ENCODE measurements around the gene TOP3B.

TOP3B gene

GRCh38 chr22:21943571-21944448, 38.8 kb downstream of the TOP3B start:
- DNase-seq: no peak

- DNase-seq: peak; percentile 89
Measured at GRCh38 chr22:21942407-21943343, 39.9 kb downstream of the TOP3B start.

DNA sequence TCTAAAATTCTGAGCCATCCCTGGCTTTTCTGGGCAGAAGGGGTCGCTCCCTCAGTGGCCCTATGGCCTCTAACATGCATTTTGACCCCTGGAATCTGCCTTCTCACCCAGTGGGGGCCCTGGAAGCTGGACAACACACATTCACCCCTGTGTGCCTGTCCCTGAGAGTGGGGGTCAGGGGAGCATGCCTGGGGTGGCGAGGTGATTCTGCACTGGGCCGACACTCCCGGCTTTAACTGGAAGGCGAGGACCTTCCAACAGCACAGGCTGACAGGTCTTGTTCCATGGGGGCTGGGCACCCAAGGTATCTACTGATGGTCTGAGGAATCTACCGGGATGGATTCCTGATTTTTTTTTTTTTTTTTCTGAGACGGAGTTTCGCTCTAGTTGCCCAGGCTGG, 40.7 kb downstream of the TOP3B start:
- DNase-seq: no peak

- DNase-seq: no peak
Measured at GRCh38 chr22:21940521-21940920, 42.1 kb downstream of the TOP3B start.

DNA sequence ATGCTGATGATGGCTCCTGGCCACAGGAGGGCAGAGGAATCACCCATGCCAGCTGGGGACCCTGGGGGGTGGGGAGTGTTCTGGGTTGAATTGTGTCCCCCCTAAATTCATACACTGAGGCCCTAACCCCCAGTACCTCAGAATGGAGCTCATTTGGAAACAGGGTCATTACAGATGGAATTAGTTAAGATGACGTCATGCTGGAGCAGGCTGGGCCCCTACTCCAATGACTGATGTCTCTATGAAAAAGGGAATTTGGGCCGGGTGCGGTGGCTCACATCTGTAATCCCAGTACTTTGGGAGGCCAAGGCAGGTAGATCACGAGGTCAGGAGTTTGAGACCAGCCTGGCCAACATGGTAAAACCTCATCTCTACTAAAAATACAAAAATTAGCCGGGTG, 42.7 kb downstream of the TOP3B start:
- peak; percentile 38 for DNase-seq

DNA sequence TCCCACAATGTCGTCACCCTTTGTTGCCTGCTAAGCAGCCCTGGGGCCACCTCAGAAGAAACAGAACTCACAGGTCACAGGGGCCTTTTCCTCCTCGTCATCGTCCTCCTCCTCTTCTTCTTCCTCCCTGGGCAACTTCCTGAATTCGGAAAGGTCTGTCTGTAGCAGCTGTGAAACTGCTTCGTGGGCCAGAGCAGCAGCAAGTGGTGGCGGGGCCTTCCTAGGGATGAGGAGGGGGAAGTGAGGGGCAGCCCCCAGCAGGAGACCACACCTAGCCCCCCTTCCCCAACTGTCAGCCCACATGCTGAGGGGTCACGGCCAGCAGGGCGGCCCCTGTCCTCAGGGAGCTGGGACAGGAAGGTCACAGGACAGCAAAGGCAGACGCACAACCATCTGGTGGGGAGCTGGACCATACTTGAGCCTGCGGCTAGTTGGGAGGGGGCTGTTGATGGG, 43.1 kb downstream of the TOP3B start:
- DNase-seq: no peak

DNA sequence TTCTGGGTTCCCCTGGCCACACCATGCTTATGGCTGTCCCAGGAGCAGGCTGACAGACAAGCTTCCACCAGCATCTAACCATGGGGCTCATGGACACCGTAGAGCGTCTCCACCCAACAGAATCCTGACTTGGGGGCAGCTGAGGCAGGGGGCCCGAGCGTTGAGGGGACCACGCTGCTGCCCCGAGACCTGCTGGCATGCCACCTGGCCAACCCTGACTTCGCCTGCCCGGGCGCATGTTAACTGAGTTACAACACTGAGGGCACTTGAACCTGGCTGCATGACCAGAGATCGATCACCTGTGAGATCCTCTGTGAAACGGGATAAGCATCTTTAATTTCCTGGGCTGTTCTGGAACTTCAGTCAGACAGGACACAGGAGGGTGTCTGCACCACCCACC, 43.7 kb downstream of the TOP3B start:
- DNase-seq: no peak

- DNase-seq: peak; percentile 90
Measured at GRCh38 chr22:21938071-21938822, 44.3 kb downstream of the TOP3B start.

- no peak for DNase-seq
Measured at GRCh38 chr22:21937821-21938070, 44.8 kb downstream of the TOP3B start.

DNA sequence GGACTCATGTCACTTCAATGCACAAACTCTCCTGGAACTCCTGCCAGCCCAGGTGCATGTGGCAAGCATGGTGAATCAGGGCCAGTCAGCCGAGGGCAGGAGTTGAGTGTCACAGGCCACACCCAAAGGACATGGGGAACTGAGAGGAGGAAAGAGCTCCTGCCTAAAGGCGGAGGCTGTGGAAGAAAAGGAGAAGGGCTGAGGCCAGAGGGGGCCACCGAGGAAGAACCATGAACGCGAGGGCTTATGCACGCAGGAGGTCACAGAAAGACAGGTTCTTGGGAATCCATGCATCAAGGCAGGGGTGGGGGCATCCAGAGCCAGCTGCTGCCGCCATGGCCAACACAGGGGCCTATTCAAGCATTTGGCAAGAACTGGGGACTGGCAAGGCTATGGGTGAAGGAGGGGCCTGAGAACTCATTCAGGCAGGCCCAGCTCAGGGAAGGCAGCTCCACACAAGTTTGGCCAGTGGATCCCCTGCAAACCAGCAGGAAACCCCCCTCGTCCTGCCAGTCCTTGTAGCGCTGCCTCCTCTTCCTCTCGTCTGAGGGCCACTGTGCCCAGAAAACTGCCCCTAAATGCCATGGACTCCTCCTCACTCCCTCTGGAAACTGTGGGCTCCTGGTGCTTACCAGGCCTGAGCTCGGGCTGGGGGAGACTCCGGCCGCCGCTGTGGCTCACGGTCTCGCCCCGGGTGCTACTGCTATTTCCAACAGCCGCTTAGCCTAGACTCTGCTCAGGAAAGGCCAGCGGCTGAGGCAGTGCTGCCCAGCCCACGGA, 45.4 kb downstream of the TOP3B start:
- no peak for DNase-seq

DNA sequence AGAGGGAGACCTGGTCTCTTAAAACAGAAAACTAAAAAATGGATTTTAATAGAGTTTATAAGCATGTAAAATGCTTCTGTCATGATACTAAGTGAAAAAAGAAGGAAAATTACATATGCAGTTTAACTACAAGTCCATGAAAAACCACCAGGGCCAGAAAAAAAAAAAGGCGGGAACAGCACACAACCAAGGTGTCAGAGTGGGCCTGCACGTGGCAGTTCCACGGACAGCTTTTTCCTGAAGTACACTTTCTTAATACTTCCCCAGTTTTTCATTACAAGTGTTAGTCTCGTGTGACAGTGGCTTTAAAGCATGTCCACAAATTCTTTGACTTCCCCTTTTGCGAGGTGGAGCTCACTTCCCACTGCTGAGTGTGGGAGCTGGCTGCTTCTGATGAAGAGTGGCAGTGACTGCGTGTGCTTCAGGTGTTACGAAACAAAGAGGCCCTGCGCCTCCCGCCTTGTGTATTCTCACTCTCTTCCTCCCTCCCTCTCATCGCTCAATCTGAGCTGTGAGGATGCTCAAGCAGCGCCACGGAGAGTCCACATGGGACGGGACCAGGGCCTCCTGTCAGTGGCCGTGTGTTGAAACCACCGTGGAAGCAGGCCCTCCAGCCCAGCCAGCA, 46.3 kb downstream of the TOP3B start:
- DNase-seq: no peak

DNA sequence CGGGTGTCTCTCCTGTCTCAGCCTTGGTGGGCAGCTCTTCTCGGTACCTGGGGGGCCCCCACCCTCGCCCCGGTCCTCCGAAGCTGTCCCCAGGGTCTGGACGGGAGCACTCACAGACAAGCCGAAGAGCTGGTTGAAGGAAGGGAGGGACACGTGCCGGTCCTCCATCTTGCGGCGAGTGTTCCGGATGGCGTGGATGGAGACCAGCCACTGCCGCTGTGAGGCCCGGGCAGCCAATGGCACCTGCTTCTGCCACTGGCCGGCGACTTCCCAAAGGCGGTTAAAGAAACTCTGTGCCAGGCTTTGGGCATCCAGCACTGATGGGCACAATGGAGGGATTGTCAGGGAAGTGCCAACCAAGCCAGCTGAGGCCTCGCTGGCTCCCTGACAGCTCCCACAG, 48.7 kb downstream of the TOP3B start:
- DNase-seq: no peak

GRCh38 chr22:21933413-21933812, 49.2 kb downstream of the TOP3B start:
- DNase-seq: no peak

DNA sequence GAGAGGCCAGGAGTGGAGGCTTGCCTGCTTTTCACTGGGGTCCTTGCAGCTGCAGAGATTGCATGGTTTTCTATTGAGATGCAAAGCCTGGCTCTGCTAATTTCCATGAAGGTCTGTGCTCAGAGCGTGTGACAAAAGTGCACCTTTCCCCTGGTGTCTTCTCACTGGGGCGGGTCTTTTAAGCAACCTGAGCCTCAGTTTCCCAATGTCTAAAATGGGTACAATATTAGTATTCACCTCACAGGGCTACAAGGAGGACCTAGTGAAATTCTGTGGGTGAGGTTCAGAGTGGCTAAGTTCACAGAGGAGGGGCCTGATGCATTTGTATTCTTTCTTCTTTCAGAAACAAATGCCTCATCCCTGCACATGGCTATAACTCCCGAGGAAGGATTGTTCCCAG, 50.2 kb downstream of the TOP3B start:
- DNase-seq: no peak

- no peak for DNase-seq
Measured at GRCh38 chr22:21931056-21931455, 51.5 kb downstream of the TOP3B start.

DNA sequence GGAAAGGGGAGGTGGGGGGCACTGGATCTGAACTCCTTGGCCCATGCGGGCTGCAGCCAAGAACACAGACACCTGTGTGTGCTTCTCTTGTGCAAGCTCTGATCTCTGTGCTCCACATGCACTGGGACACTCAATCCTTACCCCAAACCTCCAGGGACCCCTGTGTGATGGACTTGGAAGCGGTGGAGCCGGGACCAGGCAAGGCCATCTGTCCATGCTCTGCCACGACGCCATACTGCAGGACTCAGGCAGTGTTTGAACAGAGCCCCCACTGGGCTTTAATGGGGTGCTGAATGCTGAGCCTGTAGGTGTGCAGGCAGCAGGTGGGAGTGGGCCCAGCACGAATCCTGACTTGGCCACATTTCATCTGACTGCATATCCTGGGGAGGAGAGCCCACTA, 53.3 kb downstream of the TOP3B start:
- DNase-seq: no peak

- DNase-seq: no peak
Measured at GRCh38 chr22:21928048-21928447, 54.5 kb downstream of the TOP3B start.

GRCh38 chr22:21927174-21927823, 55.3 kb downstream of the TOP3B start:
- DNase-seq: no peak

DNA sequence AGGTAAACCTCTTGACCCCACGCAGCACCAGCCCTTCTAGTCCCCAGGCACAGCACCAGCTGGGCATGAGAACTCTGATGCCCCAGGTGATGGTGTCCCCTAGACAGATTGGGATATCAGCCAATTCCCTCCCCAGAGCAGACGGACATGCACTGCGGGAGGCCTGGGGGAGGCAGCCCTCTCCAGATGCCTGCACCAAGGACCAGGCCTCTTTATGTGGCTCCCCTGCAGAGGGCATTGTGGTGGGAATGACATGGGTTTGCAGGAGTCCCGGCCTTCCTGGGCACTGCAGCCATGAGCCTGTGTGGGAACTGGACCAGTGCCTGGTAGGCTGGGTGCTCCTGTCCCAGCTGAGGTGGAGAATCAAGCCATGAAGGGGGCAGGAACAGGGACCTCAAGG, 55.9 kb downstream of the TOP3B start:
- DNase-seq: no peak

DNA sequence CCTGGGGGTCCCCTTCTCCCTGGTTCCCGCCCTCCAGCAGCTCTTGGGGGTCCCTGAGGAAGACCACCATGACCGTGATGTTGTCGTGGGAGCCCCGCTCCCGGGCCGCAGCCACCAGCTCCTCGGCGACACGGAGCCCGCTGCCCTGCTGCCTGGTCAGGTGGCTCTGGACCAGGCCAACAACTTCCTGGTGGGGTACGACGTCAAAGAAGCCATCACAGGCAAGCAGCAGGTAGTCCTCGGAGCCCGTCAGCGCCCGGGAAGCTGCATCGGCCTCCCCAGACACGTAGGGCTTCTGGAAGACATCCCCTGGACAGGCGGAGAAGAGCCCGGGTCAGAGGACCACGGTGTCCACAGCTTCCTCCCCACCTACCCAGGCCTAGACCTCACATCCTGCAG, 59.4 kb downstream of the TOP3B start:
- no peak for DNase-seq

DNA sequence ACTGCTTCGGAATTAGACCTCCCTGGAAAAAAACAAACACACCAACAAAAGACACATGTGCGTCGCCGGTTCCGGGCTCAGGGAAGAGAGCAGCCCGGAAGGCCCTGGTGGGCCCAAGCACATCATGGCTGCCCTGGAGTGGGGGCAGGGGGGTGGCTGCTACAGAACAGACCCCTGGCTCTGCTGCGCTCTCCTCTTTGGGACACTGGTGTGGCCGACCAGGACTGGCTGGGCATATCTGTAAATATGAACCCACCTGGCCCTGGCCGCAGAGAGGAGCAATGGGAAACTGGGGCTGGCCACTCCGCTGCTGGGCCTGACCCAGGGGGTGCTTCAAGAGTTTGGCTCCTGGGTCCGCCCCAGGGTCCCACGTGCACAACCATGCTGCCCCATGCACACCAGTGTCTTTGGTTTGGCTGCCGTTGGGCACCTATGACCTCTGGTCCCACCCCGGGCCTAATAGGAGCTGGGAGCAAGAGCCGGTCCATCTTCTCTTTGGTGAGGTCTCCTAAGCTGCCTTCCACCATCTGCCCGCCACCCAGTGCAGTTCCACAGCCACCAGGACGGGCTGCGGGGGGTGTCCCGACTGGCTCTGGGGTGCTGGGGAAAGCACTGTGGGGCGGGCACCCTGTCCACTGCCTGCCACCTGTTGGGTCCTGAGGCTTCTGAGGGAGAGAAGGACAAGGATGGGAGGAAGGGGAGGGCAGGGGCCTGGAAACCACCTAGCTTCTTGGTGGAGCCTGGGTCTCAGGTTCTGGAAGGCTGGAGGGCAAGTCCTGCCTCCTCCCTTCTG, 60.0 kb downstream of the TOP3B start:
- no peak for DNase-seq

Data from fibroblast of skin of right biceps (primary cell).